UCSD-AML1 (cell line): ENCODE results near the gene MALRD1.

Source experiments
- DNase-seq: peaks from one replicate; lab custom pipeline; 2025; ENCODE audit not compliant: unreplicated experiment; lab: John Stamatoyannopoulos, UW

The MALRD1 gene

DNA sequence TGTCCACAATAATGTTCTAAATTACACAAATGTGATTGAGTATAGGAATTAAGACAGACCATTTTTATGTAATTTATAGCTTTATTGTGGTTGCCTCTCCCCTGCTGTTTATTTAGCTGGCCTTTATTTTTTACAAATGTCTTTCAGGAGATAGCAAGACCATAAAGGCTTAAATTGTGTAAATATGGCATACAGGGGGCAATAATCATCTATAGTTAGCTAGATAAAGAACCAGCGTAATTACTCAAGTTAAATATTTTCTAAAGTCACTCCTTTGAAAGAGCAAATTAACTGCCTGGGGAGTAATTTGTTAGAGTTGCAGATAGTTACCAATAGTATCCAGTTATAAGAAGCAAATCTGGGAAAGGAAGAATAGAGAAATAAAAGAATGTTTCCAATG is at the start of gene MALRD1:
TSS of gene MALRD1 (plus strand) at position 313 of the 400 bp plus-strand sequence. CDS start 138 bp downstream, outside the sequence.
- DNase-seq, result no peak

DNA sequence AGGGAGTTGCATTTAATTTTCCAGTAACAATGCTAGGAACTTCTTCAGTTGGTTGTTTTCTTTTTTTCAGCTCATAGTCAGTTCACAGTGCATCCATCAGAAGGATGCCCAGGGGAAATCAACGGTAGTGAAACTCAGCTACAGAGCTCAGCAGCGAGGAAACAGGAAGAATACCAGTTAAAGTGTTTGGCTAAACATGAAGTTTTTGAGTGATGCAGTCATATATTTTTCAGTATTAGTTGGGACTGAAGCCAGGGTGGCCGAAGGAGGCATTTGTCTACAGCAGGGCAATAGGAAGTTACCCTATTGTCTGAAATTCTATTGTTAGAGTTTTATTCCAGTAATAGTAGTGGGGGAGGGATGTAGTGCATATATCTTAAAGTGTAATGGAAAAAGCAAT is 45.3 kb upstream of the MALRD1 start:
- no peak for DNase-seq

DNA sequence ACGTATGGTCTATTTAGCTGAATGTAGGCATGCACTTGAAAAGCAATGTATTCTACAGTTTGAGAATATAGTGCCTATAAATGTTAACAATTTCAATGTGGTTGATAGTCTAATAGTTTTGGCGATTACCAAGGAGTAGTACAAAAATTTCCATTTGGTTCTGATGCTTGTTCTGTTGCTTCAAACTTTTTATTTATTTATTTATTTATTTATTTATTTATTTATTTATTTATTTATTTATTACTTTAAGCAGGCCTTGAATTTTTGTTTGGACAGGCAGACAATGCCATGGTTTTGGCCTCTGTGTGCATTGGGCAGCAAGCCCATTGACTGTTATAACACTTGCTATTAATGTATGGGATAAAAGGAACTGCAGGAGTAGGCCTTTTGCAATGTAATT is 36.5 kb upstream of the MALRD1 start:
- no peak for DNase-seq

DNA sequence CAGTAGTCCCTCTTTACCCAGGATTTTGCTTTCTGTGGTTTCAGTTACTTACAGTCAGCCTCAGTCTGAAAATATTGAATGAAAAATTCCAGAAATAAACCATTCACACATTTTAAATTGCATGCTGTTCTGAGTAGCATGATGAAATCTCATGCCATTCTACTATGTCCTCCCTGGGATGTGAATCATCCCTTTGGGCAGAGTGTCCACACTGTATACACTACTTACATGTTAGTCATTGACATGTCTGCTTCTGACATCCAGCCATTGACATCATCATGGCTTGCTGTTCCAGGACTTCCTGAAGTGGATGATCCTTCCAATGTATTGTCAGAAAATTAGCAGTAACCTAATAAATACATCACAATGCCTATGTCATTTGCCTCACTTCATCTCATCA is 34.6 kb upstream of the MALRD1 start:
- no peak for DNase-seq

DNA sequence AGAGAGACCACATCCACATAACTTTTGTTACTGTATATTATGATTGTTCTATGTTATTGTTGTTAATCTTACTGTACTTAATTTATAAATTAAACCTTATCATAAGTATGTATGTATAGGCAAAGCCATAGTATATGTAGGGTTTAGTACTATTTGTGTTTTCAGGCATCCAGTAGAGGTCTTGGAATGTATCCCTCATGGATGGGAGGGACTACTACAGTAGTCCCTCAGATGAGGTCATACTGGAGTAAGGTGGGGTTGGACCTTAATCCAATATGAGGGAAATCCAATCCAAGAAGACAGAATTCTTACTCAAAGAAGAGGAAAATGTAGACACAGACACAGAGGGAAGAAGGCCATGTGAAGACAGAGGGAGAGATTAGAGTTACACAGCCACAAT is 34.1 kb upstream of the MALRD1 start:
- DNase-seq, result no peak

DNA sequence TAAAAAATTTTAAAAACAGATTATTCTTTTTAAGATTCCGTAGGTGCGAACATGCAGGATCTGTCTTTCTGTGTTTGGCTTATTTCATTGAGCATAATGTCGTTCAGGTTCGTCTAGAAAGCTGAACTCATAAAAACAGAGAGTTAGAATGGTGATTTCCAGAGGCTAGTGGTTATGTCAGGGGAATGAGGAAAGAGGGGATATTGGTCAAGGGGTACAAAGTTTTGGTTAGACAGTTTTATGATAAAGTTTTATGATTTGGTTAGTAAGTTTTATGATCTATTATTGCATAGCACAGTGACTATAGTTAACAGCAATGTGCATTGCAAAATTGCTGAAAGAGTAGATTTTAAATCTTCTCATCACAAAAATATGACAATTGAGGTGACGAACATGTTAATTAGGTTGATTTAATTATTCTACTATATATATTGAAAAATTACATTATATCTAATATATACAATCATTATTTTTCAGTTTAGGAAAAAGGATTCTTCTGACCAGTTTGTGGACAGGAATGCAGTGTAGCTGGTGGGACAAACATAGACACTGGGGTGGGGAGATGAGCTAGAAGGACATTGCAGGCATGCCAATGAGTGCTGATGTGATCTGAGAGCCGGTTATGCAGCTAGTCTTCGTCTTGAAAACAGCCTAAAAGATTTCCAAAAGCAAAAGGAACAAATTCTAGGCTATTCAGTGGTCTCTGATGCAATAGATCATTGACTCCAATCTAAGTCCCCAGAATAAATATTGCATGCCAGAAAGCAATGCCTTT is 31.3 kb upstream of the MALRD1 start:
- no peak for DNase-seq

DNA sequence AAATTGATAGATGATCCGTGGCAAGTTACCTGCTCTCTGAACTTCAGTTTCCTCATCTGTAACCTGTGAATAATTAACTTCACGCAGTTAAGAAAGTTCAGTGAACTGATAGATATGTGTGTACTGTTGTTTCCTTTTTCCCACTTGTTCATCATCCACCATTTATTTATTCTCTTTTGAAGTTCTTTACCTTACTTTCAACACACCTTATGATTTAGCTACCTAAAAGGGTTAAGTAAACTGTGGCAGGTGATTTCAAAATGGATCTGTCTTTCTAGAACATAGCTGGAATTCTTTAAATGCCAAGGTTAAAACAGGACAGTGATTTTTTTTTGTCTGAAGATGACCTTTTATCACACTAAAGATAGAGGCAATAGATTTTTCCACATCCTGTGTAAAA is 27.4 kb upstream of the MALRD1 start:
- no peak for DNase-seq

DNA sequence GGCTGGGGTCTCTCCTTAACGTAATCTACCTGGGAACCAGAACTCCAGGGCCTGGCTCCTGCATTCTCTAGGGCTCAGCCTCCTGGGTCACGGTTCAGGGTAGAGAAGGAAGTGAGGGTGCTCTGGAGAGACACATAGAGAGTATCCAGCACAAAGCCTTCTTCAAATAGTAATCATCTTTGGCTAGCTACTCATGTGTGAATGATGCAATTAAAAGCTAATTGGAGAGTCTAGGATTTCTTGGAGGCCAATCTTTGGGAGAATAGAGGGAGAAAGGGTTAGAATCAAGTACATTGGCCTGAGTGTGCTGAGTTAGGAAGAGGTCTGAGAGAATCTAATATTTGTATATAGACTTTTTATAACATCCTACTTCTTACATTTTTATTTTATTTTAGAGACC is 24.0 kb upstream of the MALRD1 start:
- DNase-seq, result no peak

DNA sequence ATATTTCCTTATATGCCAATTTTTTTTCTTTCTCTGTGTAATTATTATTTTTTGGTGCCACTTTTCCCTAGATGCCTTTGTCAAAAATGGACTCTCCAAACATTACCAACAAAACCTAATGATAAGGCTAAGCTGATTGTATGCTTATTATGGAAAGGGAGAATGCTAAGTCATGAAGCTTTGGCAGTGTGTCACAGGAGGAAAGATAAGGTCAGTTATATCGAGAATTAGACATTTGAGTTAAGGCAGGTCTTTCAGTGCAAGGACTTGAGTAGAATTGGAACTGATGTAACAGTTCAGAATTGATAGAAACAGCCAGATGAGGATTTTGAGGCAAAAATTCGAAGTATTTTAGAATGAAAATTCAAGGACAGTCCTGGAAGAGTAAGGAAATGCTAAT is 16.8 kb upstream of the MALRD1 start:
- DNase-seq, result no peak

DNA sequence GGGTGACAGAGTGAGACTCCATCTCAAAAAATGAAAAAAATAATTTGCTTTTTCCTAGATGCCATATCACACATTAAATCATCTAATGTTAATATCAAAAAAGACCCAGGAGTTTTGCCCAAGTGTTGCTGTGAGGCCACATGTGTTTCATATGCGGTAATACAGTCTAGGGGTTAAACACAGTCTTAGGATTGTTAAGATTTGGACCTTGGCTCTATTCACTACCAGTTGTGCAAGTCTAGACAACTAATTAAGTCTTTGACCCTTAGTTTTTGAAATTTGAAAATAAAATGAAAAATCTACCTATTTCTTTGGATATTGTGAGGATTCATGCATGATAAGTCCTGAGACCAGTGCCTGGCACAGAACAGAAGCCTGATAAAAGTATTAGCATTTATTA is 14.9 kb upstream of the MALRD1 start:
- no peak for DNase-seq

DNA sequence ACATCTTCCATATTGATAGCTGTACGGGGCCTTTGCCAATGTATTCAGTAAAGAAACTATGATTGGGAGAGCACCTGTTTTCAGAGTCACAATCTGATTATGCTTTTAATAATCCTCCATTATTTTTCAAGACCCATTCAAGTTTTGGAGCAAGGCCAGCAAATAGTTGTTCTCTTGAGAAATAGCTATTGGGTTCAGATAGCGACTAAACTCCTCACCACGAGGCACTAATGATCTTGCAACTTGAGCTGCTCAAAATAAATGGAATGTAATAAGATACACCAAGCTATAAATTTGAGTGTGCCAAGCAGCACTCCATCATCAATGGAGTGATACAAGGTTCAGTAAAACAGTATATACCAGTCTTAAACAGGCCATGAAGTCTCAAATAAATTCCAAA is 7.4 kb upstream of the MALRD1 start:
- DNase-seq, result no peak

DNA sequence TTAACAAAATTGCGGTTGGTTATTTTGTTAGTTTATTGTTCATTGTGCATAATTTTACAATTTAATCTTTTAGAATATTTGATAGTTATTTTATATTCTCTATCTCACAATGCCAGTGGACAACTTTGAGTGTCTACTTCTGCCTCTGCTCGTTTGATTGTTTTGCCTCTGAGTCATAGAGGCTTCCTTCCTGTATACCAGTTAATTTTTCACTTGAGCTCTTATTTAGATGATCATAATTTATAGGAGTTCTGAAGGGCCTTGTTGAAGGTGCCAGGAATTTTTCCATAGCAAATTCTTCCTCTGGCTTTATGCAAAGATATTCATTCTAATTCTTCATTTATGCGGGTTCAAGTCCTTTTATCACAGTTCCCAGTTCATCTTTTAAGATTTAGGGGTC is 5.2 kb upstream of the MALRD1 start:
- no peak for DNase-seq

DNA sequence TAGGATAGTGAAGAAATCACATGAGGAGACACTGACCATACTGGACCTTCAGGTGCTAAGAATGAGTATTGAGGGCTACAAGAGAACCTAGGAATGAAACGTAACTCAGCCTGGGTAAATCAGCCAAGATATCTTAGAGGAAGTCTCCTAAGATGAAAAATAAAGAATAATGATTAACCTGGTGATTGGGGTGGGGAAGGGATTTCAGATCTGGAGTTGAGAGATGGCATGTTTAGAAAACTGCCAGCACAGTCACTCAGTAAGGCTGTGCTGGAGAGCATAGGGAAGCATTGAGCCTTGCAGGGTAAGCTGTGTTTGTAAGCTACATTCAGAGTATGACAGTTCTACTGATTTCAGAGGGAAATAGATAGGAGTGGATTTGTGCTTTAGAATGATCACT is 1.9 kb upstream of the MALRD1 start:
- DNase-seq, result no peak

DNA sequence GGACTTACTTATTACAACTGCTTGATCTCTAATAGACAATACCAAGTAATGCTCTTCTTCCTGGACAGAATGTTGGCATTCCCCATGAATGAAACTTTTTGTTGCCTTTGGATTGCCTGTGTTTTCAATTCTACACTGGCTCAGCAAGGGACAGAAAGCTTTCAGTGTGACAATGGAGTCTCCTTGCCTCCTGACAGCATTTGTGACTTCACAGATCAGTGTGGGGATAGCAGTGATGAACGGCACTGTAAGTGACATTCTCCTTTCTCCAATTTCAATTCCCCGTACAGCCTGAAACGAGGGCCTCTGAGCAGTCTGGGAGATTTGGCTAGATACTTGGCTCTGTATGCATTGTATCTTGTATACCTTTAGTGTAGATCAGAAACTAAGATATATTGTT is 290 bp downstream of the MALRD1 start:
- no peak for DNase-seq

DNA sequence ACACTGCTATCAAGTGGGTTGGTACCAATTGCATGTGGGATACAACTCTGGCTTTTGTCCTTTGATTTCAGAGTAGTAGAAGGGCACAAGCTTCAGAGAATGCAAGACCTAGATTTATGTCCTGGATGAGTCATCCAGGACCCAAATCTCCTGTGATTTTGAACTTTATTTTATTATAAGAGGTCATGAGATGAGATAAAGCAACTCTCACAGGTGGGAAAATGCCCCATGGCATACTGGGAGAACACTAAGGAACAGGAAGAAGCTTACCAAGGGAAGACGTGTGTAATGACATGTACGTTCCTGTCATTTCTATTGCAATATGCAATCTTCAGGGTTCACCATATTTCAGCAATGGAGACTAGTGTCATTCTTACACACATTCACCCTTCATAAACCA is 966 bp downstream of the MALRD1 start:
- no peak for DNase-seq

DNA sequence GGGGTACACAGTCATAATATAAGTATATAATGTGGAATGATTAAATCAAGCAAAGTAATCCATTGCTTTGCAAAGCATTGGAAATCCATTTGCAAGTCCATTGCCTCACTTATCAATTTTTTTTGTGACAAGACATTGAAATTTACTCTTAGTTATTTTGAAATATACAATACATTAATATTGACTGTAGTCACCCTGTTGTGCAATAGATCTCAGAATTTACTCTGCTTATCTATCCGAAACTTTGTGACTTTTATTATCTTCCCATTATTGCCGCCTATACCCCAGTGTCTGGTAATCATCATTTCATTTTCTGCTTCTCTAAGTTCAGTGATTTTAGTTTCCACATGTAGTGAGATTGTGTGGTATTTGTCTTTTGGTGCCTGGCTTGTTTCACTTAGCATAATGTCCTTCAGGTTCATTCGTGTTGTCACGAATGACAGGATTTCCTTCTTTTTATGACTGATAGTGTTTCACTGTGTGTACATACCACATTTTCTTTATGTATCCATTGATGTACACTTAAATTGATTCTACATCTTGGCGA is 5.8 kb downstream of the MALRD1 start:
- DNase-seq, result no peak

DNA sequence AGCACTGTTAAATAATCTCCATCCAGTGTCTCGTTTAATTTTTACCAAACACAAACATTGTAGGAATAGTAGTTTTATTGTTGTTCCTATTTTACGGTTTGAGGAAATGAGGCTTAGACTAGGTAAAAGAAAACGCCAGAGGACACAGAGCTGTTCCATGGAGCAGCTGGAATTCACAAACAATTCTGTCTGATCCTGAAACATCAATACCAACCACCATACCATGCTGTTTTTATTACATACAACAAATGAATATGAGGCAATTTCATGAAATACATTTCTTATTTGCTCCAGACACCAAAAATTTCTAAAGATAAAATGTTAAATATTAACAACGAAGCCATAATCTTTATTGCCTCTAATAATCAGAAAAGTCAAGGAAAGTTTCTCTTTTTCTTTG is 9.4 kb downstream of the MALRD1 start:
- no peak for DNase-seq

DNA sequence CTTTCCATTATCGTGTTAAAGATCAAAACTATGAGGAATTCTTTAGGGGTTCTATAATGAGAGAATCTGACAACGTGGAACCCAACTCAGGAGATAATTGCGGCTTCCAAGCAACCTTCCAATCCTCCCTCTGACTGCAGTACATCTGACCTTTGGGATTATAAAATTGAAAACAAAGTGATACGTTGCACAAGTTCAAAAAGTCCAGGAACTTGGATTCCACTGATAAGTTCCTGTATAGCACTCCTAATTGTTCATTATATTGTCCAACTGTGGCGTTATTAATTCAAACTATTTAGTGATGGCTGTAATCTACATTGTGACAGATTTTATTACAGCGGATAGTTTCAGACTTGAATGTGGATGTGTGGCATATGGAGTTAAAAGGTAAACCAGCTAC is 15.4 kb downstream of the MALRD1 start:
- no peak for DNase-seq

DNA sequence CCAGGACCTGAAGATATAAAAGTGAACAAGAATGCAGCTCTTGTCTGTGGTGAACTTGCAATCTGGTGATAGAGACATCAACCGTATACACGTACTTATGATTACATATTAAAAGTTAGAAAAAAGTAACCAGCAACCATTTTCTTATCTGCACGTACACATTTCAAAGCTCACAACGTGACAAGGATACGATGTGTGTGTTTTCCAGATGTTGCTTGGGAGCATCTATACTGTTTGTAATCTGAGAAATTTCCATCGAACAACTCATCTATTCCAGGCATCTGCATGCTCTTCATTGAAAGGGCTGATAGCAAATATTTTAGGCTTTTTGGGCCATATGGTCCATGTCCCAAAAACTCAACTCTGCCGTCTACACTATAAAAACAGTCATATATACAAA is 23.3 kb downstream of the MALRD1 start:
- no peak for DNase-seq

DNA sequence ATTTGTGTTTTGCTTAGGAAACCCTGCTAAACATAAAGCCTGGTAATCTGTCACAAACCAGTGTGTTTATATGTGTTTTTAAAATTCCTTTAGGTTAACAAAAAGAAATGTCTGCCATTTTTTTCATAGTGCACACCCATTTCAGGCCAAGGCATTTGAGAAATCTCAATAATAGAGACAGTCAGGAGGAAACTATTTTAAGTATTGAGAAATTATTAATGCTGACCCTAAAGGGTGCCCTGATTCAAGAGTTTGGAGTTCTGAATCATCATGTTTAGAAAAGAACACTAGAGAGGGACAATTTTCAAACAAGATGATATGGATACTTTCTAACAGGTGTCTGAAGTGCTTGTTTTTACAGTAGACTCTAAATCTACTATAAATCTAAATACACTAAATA is 28.7 kb downstream of the MALRD1 start:
- DNase-seq, result no peak

DNA sequence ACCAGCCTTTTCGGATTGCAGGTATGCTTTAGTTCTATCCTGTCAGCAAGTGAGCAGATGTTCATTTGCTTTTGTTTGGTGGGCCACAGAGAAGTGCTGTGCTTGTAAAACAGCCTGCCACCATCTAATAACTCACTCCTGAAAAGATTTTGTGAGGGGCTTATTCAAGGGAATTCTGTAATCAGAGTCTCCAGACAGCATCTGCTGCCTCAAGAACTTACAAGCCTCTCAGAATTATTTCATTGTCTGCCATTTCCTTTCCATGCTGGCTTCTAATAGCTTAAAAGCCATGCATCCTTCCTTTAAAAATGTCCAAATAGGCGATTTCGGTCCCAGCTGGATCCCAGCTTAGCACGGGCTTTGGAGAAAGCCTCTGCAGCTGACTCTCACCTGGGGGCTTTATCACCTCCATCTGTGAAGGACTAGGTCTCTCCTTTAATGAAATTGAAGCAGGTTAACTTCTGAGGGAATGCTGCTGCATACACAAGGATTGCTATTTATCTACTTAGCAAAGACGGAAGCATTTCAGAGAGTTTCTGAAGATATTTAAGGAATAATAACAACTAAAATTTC is 48.0 kb downstream of the MALRD1 start:
- DNase-seq, result no peak

DNA sequence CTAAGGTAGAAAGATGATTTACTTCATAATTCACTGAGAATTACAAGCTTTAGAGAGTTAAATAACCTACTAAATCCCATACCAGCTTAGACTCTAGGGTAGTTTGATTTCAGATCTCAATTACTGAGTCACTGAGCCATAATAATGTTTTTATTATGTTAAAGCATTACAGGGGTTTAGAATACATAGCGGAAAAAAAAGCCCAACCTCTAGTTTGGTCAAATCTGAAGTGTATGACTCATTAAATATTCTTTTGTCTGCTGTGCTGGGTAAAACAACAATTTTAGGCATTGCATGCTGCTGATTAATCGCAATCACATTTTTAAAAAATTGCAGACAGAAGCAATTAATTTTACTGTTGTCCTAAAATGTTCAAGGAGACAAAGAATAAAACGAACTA is 48.5 kb downstream of the MALRD1 start:
- DNase-seq, result no peak

DNA sequence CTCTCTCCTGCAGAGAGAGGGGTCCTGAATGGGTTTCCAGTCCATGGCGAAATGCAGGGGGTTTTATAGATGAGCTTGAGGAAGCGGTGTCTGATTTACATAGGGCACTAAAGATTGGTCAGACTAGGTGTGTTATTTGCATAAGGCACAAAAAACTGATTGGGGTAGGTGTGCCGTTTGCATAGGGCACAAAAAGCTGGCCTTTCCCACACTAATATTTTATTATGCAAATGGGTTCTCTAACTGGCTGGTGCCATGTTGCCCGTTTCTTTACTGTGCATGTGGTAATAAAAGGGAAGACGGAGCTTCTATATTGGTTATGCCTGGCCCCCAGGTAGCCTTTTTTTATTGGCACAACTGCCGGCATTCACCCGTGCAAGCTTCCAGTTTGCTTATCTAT is 50.2 kb downstream of the MALRD1 start:
- DNase-seq, result no peak
